Head of caudate nucleus (tissue), 42 donors: ENCODE data around the gene EEF1A2.
"Not testable (repeated sequence)": the region's sequence is repeated elsewhere in the genome, so short reads cannot be mapped to it uniquely, and the experiment has no call there.

Experiments used
- DNase-seq, 42 donors: peaks; one replicate each; pipeline versions ENCODE4 v3.0.0 to v3.0.0-alpha.2; 2020 to 2021; ENCODE audit warnings: mixed read lengths in 7 of 42
- intact Hi-C: fragments of 100-400 bp; cut with DNase I; formaldehyde crosslinking; loops from one replicate; pipeline ENCODE4 v1.15.0; 2022

Gene EEF1A2

DNA sequence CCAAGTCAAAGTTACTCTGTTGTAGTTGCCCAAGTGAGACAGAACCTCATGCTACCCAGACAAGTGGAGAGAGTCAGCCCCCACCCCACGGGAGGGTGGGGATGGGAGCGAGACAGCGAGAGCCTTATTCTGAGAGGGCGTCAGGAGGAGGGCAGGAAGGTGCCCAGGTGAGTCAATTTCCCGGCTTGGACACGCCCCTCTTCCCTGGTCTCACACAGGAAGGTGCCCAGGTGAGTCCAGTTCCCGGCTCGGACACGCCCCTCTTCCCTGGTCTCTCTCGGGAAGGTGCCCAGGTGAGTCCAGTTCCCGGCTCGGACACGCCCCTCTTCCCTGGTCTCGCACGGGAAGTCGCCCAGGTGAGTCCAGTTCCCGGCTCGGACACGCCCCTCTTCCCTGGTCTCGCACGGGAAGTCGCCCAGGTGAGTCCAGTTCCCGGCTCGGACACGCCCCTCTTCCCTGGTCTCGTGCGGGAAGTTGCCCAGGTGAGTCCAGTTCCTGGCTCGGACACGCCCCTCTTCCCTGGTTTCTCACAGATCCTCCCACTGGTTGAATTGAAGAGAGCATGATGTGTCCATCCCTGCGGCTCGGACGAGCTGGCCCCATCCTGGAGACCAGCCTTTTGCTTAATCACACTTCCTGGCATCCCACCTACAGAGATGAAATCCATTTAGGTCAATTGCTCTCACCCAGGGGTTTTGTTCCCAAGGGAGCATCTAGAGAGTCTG lies 19.0 kb downstream of the EEF1A2 start:
- intact Hi-C loops: not testable (repeated sequence)

DNA sequence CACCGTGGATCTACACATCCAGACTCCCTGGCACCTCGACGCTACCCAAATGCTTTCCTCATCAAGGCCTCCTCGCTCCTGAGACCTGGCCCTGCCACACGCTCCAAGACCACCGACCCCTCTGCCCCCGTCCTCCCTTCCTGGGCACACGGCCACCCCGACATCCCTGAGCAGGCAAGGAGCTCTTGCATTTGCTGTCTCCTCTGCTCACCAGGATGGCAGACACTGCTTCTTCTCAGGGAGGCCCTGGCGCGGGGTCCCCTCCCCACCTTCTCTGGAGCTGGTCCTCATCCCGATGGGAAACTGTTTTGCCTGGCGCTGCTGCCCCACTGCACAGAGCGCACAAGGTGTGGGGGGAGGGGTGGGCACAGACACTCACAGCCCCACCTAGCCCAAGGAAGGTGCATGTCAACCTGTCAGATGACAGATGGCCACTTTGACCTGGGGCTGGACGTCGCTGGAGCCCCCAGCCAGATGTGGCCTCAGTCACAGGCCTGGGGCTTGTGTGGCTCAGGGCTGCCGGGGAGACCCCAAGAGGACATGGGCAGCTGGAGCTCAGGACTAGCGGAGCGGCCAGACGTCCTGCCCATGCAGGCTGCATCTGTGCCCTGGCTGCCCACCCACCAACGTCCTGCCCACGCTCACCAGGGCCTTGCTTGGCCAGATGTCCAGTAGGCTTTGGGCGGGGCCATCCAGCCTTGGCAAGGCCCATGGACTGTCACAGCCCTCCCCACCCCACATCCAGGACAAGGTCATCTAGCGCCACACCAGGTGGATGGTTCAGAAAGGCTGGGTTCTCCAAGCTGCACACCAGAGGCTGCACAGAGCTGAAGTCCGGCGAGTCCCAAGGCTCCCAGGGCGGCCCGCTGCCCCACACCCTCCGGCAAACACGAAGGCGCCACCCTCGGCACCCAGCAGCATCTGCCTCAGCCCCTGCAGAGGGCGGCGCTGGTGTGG lies 20.3 kb downstream of the EEF1A2 start:
- intact Hi-C loops: no loop called here
- no peak for DNase-seq

More for the DNA sequence above, 19.0 kb downstream of the EEF1A2 start:
- DNase-seq: not testable (repeated sequence)

DNA sequence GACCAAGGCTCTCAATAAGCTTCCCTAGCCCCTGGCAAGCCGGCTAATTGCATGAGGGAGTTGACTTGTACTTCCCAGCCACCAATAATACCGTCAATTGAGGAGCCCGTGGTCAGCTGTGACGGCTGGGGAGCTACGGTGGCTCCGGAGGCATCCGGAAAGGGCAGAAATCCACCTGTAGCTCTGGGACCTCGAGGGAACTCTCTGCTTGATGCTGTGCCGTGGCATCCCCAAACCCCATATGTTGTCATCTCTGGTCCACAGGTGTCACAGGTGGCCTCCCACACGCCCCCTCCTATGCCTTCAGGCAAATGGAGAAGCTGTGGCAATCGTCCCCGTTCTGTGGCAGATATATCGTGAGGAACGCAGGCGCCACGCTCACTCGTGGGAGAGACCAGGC lies 20.9 kb downstream of the EEF1A2 start:
- no peak for DNase-seq
- intact Hi-C loops: no loop called here

DNA sequence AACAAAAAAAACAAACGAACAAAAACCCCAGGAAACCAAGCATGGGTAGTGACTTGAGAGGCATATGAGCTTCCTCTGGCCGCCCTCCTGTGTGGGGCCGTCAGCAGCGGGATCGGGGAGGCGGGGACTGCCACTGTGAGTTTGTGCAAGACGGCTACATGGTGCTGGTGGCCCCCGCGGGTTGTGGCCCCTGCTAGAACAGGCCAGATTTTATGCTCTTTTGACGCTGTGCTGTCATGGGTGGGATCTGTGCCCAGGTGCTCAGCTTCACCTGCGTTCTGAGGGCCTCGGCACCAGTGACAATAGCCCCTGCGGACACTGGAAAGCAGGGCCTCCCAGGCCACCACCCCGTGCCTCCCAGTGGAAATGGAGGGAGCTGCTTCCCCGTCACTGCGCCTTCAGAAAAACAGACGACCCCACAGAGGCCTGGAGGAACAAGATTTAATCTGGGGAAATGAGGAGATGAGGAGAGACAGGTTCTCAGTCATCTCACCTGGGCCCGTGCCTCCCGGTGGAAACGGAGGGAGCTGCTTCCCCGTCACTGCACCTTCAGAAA lies 21.7 kb downstream of the EEF1A2 start:
- peak in 1 of 42 donors; percentile 35 for DNase-seq
- intact Hi-C loops: no loop called here

DNA sequence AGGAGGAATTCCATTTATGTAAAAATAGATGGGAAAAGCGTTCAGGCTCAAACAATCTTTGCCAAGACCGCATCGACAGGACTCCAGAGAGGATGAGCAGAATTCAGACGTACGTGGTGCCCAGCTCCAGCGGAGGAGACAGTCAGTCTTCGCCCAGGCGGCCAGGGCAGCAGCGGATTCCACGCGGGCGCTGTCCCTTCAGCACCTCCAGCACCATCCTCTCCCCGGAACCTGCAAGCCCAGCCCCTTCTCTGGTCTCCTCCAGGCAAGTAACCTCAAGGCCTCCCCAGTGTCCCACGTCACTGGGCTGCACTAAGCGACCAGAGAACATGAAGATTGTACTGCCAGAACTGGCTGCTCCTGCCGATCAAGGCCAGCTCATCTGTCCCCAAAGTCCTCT lies 23.7 kb downstream of the EEF1A2 start:
- intact Hi-C loops: no loop called here
- no peak for DNase-seq

DNA sequence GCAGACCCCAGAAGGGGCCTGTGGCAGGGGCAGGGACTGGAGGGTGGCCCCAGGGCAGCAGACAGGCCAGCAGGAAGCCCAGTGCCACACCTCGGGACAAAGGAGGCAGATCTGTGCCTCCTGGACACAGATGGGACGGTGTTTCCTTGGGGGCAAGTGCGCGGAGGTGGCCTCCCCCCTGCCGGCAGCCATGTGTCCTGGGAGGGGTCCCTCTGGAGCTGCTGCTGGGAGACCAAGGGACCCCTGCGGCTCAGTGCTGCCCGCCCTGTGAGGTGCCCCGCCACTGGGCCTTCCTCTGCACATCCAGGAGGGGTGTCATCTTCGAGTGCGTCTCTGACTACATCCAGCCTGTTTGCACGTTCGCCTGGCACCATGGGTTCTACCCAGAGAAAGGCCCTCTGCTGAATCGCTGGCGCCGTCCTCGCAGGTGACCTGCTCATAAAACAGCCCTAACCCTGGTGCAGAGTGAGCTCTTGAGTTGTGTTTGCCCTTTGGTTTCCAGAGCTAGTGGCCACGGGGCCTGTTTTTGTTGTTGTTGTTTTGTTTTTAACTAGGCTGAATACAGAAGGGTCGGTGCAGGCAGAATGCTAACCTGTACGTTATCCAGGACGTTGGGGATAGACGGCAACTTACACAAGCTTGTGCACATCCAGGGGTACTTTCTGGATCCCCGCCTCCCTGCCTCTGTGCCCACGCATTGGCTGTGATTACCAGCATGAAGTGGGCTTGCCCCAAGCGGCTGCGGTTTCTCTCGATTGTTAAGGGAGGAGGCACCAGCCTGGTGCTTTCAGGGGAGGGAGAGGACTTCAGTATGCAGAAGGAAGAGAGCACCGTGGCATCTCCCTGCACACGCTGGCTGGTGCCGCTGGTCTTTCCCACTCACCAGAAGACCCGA lies 25.1 kb downstream of the EEF1A2 start:
- intact Hi-C loops: no loop called here
- peak in 3 of 42 donors; percentile 55 to 56 (median 56) for DNase-seq

DNA sequence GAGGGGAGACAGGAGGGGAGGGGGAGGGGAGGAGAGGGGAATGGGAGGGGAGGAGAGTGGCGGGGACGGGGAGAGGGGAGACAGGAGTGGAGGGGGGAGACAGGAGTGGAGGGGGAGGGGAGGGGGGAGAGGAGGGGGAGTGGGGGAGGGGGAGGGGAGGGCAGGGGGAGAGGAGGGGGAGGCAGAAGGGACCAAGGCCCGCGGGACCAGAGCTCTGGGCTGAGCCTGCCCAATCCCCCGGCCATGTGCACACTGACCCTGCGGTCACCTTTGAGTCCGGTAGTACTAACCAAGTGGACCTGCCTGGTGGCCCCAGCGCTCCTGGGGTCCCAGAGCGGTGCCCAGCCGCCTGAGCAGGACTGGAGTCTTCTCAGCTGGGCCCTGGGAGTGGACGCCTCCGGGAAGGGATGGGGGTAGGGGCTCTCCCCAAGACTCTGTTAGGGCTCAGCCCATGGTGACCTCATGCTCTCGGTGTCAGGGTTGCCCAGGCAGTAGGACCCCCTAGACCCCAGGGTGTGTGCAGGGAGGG lies 26.0 kb downstream of the EEF1A2 start:
- DNase-seq: no peak
- intact Hi-C loops: no loop called here

DNA sequence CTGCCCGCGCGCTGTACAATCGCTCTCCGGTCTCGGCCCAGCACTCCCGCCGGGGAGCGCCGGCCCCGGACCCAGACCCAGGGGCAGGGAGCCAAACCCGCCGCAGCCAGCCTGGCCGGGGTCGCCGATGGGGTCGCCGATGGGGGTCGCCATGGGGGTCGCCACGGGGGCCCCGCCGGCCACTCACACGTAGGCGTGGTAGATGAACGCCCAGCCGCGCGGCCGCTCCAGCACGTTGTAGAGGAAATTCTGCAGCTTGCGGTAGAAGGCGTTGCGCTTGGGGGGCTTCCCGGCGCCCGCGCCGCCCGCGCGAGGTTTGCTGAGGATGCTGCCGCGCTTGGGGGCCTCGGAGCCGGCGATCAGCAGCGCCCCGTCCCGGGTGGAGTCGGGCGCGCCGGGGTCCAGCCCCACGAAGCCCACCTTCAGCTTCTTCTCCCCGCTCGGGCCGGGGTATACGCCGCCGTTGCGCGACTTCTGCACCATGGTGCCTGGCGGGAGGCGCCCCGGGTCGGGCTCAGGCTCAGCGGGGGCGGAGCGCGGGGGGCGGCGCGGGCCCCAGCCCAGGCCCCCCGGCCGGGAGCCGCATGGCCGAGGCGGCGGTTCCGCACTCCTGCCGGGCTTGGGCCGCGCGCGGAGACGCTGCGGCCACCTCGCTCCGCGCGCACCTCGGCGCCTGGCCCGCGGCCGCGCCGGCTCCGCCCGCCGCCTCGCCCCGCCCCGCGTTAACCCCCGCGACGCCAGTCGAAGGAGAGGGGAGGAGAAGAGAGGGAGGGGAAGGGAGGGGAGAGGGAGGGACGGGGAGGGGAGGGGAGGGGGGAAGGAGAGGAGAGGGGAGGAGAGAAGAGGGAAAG lies 26.7 kb downstream of the EEF1A2 start, which contains the start of gene KCNQ2:
Gene KCNQ2 (minus strand): TSS at position 675 of the 851 bp plus-strand sequence. CDS start 192 bp downstream, at position 483.
- peak in 14 of 42 donors; percentile 44 to 71 (median 62) for DNase-seq
- intact Hi-C loops: no loop called here

DNA sequence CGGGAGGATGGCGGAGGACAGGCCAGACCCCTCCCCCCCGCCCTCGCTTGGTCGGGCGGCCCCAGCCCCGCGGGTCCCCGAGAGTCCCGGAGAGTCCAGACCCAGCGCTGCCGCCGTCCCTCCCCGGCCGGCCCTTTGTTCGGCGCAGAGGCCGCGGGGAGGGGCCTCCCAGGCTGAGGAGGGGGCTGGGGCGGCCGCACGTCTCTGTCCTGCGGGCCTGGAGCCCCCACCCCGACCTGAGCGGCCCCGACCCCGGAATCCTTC lies 27.2 kb downstream of the EEF1A2 start:
- no peak for DNase-seq
- intact Hi-C loops: no loop called here

DNA sequence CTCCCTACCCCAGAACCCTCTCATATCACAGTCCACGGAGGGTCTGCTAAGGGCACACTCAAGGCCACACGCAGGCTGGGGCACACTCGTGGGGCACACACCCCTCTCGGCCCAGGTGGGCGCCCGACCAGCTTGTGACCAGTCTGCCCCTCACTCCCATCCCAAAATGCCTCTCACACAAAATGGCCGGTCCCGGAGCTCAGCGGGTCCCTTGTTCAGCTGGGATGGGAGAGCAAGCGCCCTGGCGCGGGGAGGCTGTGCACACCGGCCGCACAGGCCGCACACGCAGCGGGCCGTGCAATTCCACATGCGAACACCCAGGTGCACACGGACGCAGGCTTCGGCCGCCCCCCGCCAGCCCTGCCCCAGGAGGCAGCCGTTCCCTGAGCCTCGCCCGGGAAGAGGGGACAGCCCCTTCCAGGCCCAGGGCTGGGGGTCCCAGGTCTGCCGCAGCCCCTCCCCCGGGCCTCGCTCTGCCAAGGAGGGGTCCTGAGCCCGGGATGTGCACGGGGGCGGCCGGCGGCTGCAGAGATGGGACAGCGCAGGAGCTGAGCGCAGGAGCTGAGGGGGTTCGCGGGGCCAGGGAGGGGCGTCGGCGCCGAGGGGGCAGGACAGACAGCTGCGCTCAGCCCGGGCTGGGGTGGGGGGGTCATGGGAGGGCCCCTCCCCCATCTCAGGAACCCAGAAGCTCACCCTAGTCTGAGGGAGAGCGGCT lies 27.7 kb downstream of the EEF1A2 start:
- peak in 2 of 42 donors; percentile 40 to 54 for DNase-seq
- intact Hi-C loops: no loop called here

DNA sequence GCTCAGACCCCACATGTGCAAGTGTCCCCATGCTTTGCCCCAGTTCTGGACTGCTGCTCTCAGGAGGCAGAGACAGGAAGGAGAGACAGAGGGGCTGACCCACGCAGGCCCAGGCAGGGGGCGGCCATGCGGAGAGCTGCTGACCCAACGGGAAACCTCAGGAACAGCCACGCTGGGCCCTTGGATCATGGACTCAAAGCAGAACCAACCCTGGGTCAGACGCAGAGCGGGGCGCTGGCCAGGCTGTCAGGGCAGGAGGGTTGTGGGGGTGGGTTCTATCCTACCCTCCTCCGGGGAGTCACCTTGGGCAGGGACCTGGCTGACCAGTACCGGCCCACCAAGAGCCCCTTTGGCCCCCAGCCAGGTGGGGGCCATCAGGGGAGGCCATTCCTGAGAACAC lies 28.5 kb downstream of the EEF1A2 start:
- intact Hi-C loops: no loop called here
- no peak for DNase-seq

DNA sequence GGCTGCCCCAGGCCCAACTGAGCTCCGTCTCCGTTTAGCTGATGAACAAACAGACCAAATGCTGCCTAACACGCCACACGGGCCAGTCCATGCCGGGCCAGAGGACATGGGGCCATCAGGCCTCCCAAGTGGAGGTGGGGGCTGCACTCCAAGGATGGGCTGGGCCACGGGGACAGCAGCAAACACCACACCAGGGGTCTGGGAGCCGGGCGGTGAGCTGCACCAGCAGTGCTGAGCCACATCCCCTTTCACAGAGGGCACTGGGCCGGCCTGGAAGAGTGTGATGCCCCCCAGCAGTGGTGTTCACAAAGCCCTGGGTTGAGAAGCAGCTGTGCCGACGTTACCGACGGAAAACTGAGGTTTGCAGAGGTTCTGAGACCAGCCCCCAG lies 29.2 kb downstream of the EEF1A2 start:
- DNase-seq: no peak
- intact Hi-C loops: no loop called here

DNA sequence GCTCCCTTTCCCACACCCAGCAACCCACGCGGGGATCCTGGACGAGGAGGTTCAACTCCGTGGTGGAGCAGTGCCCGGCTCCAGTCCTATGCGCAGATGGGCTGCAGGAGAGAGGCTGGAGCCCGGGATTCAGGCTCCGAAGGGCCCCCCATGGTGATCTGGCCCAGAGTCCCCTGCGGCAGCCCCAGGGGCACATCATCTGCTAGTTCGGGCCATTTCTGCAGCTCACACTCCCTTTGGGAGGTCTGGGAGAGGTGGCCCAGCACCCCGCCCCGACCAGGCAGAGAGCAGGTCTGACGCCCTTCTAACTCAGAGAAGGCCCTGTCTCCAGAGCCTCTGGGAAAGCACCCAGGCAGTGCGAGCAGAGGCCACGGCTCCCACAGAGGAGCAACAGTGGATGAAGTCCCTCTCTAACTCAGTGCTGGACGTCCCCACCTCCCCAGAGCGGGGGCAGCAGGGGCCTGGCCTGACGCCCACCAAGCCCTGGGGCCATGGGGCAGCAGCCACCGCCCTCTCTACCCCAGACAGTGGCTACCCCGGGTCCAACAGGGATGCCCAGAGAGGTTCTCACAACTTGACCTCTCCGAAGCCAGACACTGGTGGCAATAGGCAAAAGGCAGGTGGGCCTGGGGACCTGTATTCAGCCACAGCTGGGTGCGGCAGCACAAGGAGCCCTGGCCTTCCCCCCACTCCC lies 29.7 kb downstream of the EEF1A2 start:
- no peak for DNase-seq
- intact Hi-C loops: no loop called here

DNA sequence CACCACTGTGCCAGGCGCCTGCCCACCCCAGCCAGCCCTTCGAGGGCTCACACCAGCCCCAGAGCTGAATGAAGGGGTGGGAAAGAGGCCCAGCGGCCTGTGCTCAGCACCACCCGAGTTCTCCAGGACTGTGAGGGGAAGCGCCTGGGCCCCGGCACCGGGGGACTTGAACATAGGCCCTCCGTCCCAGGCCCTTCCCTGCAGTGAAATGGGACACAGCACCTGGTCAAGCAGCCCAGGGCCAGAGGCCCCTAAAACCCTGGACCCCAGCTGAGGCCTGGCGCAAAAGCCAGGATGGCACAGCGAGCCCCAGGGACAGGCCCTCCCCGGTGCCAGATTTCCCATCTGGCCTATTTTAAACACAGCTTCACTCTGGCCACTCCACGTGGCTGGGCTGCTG lies 30.5 kb downstream of the EEF1A2 start:
- intact Hi-C loops: no loop called here

DNA sequence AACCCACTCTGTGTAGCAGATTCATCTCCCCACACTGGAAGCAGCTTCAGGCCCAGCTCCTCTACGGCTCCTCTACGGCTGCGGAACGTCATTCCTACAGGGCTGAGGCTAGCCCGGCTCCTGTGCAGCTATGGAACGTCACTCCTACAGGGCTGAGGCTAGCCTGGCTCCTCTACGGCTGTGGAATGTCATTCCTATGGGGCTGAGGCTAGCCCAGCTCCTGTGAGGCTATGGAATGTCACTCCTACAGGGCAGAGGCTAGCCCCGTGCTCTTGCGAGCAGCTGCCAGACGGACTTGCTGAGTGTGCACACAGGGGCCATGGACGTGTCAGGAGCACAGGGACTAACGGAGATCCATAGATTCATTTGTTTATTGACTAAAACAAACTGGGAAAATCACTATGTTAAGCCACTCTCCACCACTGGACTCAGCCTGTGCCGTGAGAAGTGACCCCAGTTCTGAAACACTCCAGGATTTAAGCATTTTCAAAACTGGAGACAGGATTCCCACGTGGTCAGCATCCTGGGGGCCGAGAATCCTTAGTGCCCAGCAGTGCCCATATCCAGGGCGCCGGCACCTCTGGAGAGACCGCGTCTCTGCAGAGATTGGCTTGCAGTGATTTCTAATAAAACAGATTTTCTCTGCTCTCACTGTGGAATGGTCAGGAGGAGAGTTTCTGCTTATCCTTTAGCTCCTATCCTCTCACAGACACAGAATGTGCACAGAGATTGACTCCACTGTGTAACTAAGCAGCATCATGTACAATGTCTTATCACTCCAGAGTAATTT lies 31.4 kb downstream of the EEF1A2 start:
- DNase-seq: no peak
- intact Hi-C loops: no loop called here

More for the DNA sequence above, 30.5 kb downstream of the EEF1A2 start:
- DNase-seq: no peak

DNA sequence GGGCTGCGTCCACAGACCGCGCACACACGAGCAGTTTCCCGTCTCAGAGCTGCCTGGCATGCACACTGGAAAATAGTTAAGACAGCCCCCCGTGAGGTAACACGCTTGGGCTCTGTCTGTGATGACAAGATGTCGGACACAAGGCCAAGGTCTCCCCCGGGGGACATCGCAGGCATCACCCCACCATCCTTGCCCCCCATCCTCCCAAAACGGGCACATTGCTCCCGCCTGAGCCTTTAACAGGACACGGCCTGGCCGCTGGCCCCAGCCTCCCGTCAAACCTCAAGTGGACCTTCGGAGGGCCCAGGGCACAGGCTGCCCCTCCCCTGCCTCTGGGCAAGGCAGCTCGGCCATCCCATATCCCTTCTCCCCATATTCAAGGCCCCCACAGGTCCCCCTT lies 32.0 kb downstream of the EEF1A2 start:
- DNase-seq: no peak
- intact Hi-C loops: no loop called here
